Stimulated activated naive B cell treated with anti-CD40 and anti-IgM and Interleukin-4, amounts not matched to agents 10 μg/mL and 1 μg/mL and 100 μg/mL, for 72 hours (primary cell): ENCODE data around the gene KRT34.
A peak's percentile ranks its signal among the peaks of the same experiment; 100 is the strongest.
"Not testable (repeated sequence)": the region's sequence is repeated elsewhere in the genome, so short reads cannot be mapped to it uniquely, and the experiment has no call there.

ENCODE experiments used
- ATAC-seq, 2 donors: fragments of 150-1000 bp; cut with Tn5 transposase; replicated peaks; 2 replicates each; pipeline ENCODE4 v1.10.0; 2021; ENCODE audit warnings: moderate library complexity in 1 of 2
- DNase-seq: peaks from one replicate; pipeline ENCODE4 v3.0.0; 2021
- H3K27ac Mint-ChIP-seq: one replicate; pipeline ENCODE4 v1.8.0; 2022; ENCODE audit warnings: mild to moderate bottlenecking, mixed read lengths
- H3K27me3 Mint-ChIP-seq, 2 donors: one replicate each; pipeline ENCODE4 v1.8.0; 2022; ENCODE audit warnings: mixed read lengths in 2 of 2
- H3K36me3 Mint-ChIP-seq, 2 donors: one replicate each; pipeline ENCODE4 v1.8.0; 2022; ENCODE audit warnings: mixed read lengths in 2 of 2, mild to moderate bottlenecking in 1 of 2
- H3K4me1 Mint-ChIP-seq, 2 donors: one replicate each; pipeline ENCODE4 v1.8.0; 2022; ENCODE audit warnings: mixed read lengths in 2 of 2, mild to moderate bottlenecking in 1 of 2
- H3K4me3 Mint-ChIP-seq, 2 donors: one replicate each; pipeline ENCODE4 v1.8.0; 2022; ENCODE audit warnings: mild to moderate bottlenecking in 2 of 2, mixed read lengths in 2 of 2, moderate library complexity in 1 of 2
- H3K9me3 Mint-ChIP-seq, 2 donors: one replicate each; pipeline ENCODE4 v1.8.0; 2022; ENCODE audit warnings: mixed read lengths in 2 of 2, mild to moderate bottlenecking in 1 of 2

The KRT34 gene

DNA sequence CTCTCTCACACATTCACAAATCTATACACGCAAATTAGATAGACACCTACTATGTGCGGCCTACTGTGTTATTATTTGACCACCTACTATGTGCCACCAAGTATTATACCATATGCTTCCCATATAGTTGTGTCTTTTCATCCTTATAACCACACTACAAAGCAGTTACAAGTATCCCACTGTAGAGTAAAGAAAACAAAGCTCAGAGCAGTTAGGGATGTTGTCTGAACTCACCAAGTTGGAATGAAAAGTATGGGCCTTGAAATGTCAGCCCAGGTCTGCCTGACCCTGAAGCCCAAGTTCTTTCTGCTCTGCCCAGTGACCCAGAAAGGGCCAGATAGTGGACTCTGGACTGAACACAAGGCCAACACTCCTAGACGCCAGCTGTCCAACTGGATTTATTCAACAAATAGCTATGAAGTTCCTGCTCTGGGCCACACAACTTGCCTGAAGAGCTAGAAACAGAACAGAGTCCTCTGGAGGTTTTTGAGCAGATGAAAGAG, 33.8 kb upstream of the KRT34 start:
- ATAC-seq: no peak
- Mint-ChIP-seq H3K9me3 (no peaks in the 10 kb centered on the region), H3K4me1 (peaks cover 0 to 7% of the 10 kb centered on the region in 2 donors), H3K4me3 (no peak overlapping the region), H3K36me3 (no peaks in the 10 kb centered on the region), H3K27me3 (peaks cover 8 to 43% of the 10 kb centered on the region in 2 donors), H3K27ac (no peak overlapping the region)
- no peak for DNase-seq

- no peak overlapping the region for H3K27ac Mint-ChIP-seq
- no peak for ATAC-seq
- peaks cover 8 to 41% of the 10 kb centered on the region in 2 donors for H3K27me3 Mint-ChIP-seq
Observed at GRCh38 chr17:41415411-41415810, 33.3 kb upstream of the KRT34 start.

GRCh38 chr17:41413982-41414381, 31.9 kb upstream of the KRT34 start:
- H3K27ac Mint-ChIP-seq: no peak overlapping the region
- no peak for ATAC-seq
- peaks cover 0 to 7% of the 10 kb centered on the region in 2 donors for H3K4me1 Mint-ChIP-seq
- H3K9me3 Mint-ChIP-seq: no peaks in the 10 kb centered on the region
- no peak for DNase-seq
- H3K27me3 Mint-ChIP-seq: peaks cover 11 to 41% of the 10 kb centered on the region in 2 donors
- no peaks in the 10 kb centered on the region for H3K36me3 Mint-ChIP-seq
- no peak overlapping the region for H3K4me3 Mint-ChIP-seq

More at GRCh38 chr17:41415411-41415810, 33.3 kb upstream of the KRT34 start:
- Mint-ChIP-seq H3K4me1 (peaks cover 0 to 7% of the 10 kb centered on the region in 2 donors), H3K4me3 (no peak overlapping the region), H3K9me3 (no peaks in the 10 kb centered on the region), H3K36me3 (no peaks in the 10 kb centered on the region)
- DNase-seq: no peak

DNA sequence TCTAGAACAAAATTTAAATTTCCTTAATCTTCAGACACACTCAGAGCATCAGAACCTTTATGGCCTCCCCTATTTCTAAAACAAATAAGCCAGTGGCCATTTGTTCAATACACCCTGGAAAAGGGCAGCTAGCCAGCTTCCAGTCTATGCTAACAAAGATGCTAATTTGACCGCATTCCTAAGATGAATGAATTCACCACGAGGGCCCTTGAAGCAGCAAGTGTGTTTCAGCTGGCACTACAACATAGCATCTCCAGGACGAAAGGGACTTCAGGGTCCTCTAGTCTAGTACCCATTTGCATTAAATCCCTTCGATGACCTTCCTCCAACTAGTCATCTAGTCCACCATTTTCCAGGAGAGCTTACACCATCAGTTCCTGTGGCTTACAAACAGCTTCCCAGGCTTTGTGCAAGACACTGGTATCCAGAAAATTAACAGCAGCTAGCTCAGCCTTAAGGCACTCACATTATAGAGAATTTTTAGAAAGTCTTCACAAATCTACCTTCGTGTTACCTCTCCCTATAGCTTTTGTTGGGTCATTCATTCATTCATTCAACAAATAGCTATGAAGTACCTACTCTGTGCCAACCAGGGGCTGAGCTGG, 31.3 kb upstream of the KRT34 start:
- no peaks in the 10 kb centered on the region for H3K9me3 Mint-ChIP-seq
- H3K27ac Mint-ChIP-seq: no peak overlapping the region
- H3K4me3 Mint-ChIP-seq: no peak overlapping the region
- H3K36me3 Mint-ChIP-seq: no peaks in the 10 kb centered on the region
- H3K4me1 Mint-ChIP-seq: peaks cover 0 to 7% of the 10 kb centered on the region in 2 donors
- no peak for DNase-seq
- H3K27me3 Mint-ChIP-seq: peaks cover 15 to 45% of the 10 kb centered on the region in 2 donors
- ATAC-seq: no peak

DNA sequence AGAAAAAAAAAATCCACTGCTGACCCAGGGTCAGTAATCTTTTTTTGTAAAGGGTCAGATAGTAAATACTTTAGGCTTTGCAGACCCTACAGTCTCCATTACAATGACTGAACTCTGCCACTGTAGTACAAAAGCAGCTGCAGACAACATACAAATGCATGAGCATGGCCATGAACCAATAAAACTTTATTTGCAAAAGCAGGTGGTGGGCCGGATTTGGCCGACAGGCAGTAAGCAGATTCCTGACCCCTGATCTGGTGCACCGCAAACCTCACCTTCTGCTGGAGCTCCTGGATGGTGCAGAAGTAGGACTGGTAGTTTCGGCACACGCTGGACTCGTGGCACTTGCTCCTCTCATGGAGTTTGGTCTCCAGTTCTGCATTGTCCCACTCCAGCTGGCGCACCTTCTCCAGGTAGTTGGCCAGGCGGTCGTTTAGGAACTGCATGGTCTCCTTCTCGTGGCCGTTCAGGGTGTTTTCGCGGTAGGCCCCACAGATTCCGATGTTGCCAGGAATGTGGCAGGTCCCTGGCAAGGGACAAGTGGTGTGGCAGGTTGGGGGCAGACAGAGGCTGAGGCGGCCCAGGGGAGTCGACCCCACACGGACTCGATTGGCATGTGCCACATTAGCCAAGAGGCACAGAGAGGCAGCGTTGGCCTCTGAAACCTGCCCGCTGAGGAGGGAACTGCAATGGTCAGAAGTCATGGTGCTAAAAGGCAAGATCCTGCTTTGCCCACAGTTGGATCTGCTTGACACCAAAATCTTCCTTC, 29.1 kb upstream of the KRT34 start:
- Mint-ChIP-seq H3K4me1 (no peaks in the 10 kb centered on the region), H3K27me3 (peaks cover 19 to 45% of the 10 kb centered on the region in 2 donors), H3K27ac (no peak overlapping the region), H3K36me3 (no peaks in the 10 kb centered on the region), H3K4me3 (no peak overlapping the region), H3K9me3 (no peaks in the 10 kb centered on the region)
- no peak for ATAC-seq
- DNase-seq: no peak

- H3K27me3 Mint-ChIP-seq: peaks cover 20 to 38% of the 10 kb centered on the region in 2 donors
- no peak overlapping the region for H3K4me3 Mint-ChIP-seq
- ATAC-seq: no peak
- no peak for DNase-seq
- H3K4me1 Mint-ChIP-seq: no peaks in the 10 kb centered on the region
- no peaks in the 10 kb centered on the region for H3K36me3 Mint-ChIP-seq
- no peak overlapping the region for H3K27ac Mint-ChIP-seq
- no peaks in the 10 kb centered on the region for H3K9me3 Mint-ChIP-seq
Observed at GRCh38 chr17:41407226-41407625, 25.1 kb upstream of the KRT34 start.

DNA sequence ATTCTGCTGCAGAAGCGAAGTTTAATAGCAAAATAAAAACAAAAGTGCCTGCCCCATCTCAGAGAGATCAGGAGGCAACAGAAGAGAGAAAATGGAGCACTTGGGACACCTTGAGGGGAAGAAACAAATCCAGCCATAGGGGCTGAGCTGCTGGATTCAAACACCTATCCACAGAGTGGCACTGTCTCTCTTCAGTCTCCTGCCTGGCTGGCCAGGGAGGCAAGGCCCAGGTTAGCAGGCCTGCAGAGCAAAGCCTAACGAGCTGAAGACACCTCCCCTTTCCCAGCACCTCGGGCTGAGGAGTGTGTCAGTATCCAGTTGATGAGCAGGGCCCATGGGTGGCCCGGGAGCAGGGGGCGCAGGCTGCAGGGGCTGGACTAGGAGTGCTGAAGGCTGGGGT, 24.1 kb upstream of the KRT34 start:
- H3K9me3 Mint-ChIP-seq: no peaks in the 10 kb centered on the region
- no peaks in the 10 kb centered on the region for H3K4me1 Mint-ChIP-seq
- H3K4me3 Mint-ChIP-seq: no peak overlapping the region
- DNase-seq (no peak), ATAC-seq (no peak)
- no peak overlapping the region for H3K27ac Mint-ChIP-seq
- H3K27me3 Mint-ChIP-seq: peaks cover 25 to 30% of the 10 kb centered on the region in 2 donors
- H3K36me3 Mint-ChIP-seq: no peaks in the 10 kb centered on the region

DNA sequence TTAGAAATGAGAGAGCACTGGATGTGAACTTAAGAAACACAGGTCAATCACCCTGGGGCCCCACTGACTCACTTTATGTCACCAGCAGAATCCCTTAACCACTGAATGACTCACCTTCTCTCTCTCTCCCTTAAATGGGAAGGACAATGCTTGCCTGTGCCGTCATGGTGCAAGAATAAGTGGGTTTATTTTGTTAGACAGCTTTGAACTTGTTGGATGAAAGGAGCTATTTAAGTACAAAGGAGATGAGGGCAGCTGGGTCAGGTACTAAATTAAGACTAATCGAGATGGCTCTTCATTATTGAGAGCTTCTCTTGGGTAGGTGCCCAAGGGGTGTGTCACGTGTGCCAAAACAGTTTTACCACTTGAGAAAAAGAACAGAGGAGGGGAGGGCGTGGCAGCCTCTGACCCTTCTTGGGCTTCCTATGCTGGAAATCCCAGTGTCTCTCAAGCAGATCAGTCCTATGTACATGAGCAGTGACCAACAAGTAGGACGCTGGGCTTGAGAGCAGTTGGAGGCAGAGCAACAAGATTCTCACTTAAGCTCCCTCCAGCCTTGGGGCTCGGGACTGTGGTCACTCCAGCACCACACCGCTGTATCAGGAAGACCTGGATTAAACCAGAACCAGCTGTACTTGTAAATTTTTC, 22.0 kb upstream of the KRT34 start:
- Mint-ChIP-seq H3K4me1 (no peaks in the 10 kb centered on the region), H3K27ac (no peak overlapping the region), H3K27me3 (peaks cover 25 to 36% of the 10 kb centered on the region in 2 donors), H3K9me3 (no peaks in the 10 kb centered on the region), H3K4me3 (no peak overlapping the region), H3K36me3 (no peaks in the 10 kb centered on the region)
- no peak for DNase-seq
- ATAC-seq: peak in 1 of 2 donors; percentile 53

DNA sequence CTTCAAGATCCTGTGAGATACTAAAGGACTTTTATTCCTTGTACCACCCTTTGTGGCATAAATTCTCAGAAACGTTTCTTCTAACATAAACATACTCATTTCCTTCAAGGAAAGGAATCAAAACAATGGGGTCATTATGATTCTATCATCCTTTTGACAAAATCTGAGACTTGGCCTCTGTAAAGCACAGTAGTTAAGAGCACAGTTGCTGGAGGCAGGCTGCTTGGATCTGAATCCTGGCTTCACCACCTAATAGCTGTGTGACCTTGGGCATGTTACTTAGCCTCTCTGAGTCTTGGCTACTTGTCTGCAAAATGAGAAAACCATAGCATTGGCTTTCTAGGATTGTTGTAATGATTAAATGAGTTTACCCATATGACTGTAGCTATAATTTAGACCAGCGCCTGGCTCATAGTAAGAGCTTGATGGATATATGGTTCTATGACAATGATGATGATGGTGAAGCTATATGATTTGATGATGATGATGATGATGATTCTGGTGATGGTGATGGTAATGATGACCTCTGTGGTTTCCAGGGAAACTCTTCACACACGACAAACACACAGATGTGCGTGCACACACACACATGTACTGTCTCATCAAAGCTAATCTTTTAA, 21.4 kb upstream of the KRT34 start:
- H3K9me3 Mint-ChIP-seq: no peaks in the 10 kb centered on the region
- DNase-seq (no peak), ATAC-seq (no peak)
- no peaks in the 10 kb centered on the region for H3K4me1 Mint-ChIP-seq
- H3K27ac Mint-ChIP-seq: no peak overlapping the region
- H3K27me3 Mint-ChIP-seq: peaks cover 20 to 32% of the 10 kb centered on the region in 2 donors
- H3K36me3 Mint-ChIP-seq: no peaks in the 10 kb centered on the region
- no peak overlapping the region for H3K4me3 Mint-ChIP-seq

- H3K27me3 Mint-ChIP-seq: peaks cover 26 to 34% of the 10 kb centered on the region in 2 donors
- no peak overlapping the region for H3K27ac Mint-ChIP-seq
- no peak overlapping the region for H3K4me3 Mint-ChIP-seq
Observed at GRCh38 chr17:41402161-41402560, 20.1 kb upstream of the KRT34 start.

DNA sequence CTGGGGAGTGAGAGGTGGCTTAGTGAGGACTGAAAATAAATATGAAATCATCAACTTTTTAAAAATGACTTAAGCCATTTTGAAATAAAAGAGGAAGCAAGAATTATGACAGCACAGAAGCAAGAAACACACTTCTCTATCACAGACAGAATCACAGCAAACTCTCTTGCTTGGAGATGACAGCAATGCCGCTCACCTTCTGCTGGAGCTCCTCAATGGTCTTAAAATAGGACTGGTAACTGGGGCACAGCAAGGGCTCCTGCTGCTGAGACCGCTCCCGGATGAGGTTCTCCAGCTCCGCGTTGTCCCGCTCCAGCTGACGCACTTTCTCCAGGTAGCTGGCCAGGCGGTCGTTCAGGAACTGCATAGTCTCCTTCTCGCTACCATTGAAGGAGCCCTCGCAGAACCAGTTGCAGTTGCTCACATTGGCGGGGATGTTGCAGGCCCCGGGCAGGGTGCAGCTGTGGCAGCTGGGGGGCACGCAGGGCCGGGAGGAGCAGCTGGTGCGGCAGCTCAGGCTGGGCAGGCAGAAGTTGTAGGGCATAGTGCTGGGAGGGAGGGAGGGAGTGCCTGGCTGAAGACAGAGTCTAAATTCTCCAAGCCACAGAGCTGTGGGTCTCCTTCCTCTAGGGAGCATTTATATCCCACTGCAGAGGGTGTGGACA, 15.0 kb upstream of the KRT34 start, which contains the start of gene KRT31:
Gene KRT31, minus strand, starts transcription at position 613 of the 665 bp plus-strand sequence. Its CDS starts 69 bp downstream, at position 544.
- DNase-seq (no peak), ATAC-seq (no peak)
- Mint-ChIP-seq H3K4me1 (no peaks in the 10 kb centered on the region), H3K27me3 (peaks cover 29 to 40% of the 10 kb centered on the region in 2 donors), H3K4me3 (no peak within 1 kb of the TSS), H3K36me3 (no peaks in the 10 kb centered on the region), H3K27ac (no peak within 1 kb of the TSS), H3K9me3 (no peaks in the 10 kb centered on the region)

More at GRCh38 chr17:41402161-41402560, 20.1 kb upstream of the KRT34 start:
- DNase-seq (no peak), ATAC-seq (no peak)
- no peaks in the 10 kb centered on the region for H3K4me1 Mint-ChIP-seq
- no peaks in the 10 kb centered on the region for H3K36me3 Mint-ChIP-seq
- H3K9me3 Mint-ChIP-seq: no peaks in the 10 kb centered on the region

GRCh38 chr17:41396340-41396739, 14.2 kb upstream of the KRT34 start:
- Mint-ChIP-seq H3K4me1 (no peaks in the 10 kb centered on the region), H3K36me3 (no peaks in the 10 kb centered on the region)

DNA sequence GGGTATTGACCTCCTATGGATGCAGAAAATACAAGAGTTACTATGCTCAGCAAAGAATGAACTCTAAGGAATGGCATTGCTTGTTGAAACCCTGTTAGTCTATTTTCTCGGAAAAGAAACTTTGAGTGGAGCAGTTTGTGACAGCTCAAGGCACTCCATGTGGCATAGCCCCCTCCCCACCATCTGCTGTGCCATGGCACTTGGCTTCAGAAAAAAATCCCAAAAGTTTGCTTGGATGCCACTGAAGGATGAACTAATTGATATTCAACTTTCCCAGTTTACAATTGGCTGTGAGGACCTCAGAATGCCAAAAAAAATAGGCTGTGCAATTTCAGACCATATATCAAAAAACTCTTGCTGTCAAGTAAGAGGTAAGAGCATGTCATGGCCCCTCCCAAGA, 13.5 kb upstream of the KRT34 start:
- Mint-ChIP-seq H3K27ac (no peak overlapping the region), H3K27me3 (peaks cover 31 to 38% of the 10 kb centered on the region in 2 donors), H3K36me3 (no peaks in the 10 kb centered on the region), H3K4me1 (no peaks in the 10 kb centered on the region), H3K9me3 (no peaks in the 10 kb centered on the region), H3K4me3 (no peak overlapping the region)
- no peak for DNase-seq
- no peak for ATAC-seq

More at GRCh38 chr17:41396340-41396739, 14.2 kb upstream of the KRT34 start:
- peaks cover 28 to 41% of the 10 kb centered on the region in 2 donors for H3K27me3 Mint-ChIP-seq
- H3K27ac Mint-ChIP-seq: no peak overlapping the region
- DNase-seq (no peak), ATAC-seq (no peak)
- H3K9me3 Mint-ChIP-seq: no peaks in the 10 kb centered on the region
- H3K4me3 Mint-ChIP-seq: no peak overlapping the region

DNA sequence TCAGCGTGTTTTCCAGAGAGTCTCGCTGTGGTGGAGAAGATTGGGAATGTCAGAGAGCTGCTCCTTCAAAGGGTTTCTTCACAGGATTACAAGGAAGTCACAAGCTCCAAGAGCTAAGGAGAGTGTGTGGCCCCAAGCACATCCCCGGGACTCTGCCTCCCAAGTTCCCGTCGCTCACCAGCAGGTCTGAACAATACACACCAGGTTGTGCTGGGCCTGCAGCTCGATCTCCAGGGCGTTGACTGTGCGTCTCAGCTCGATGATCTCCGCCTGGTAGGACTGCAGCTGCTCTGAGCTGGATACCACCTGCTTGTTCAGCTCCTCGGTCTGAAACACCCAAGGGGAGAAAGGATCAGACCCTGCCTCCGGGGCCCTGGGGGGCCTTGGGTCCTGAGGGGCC, 12.9 kb upstream of the KRT34 start:
- not testable (repeated sequence) for H3K36me3 Mint-ChIP-seq, ATAC-seq, H3K9me3 Mint-ChIP-seq, DNase-seq, H3K4me1 Mint-ChIP-seq, H3K27ac Mint-ChIP-seq, H3K4me3 Mint-ChIP-seq
- H3K27me3 Mint-ChIP-seq: peaks cover 31 to 39% of the 10 kb centered on the region in 2 donors
